ENCODE data around the gene NCKAP5L.

The NCKAP5L gene

GRCh38 chr12:49827401-49828099 is 663 bp downstream of the NCKAP5L start:
- in situ Hi-C loops (cut with MboI; ENCODE audit: low pct_unique_long_range_greater_than_20kb, low sequenced_read_pairs, unreplicated experiment): no loop called here
- TF ChIP-seq CTCF (IDR thresholded peaks at IDR 0.05; ENCODE audit: extremely low read depth, insufficient read depth, missing control alignments): no peak
- DNase-seq (ENCODE audit: low spot score): peak; percentile 70

- in situ Hi-C loops (cut with MboI; ENCODE audit: low pct_unique_long_range_greater_than_20kb, low sequenced_read_pairs, unreplicated experiment): no loop called here
- DNase-seq (ENCODE audit: low spot score): no peak
- TF ChIP-seq CTCF (IDR thresholded peaks at IDR 0.05; ENCODE audit: extremely low read depth, insufficient read depth, missing control alignments): no peak
Observed at GRCh38 chr12:49827051-49827400, 1.2 kb downstream of the NCKAP5L start.

GRCh38 chr12:49825971-49826421 is 2.2 kb downstream of the NCKAP5L start:
- in situ Hi-C loops (cut with MboI; ENCODE audit: low pct_unique_long_range_greater_than_20kb, low sequenced_read_pairs, unreplicated experiment): no loop called here
- no peak for TF ChIP-seq CTCF (IDR thresholded peaks at IDR 0.05; ENCODE audit: extremely low read depth, insufficient read depth, missing control alignments)
- no peak for DNase-seq (ENCODE audit: low spot score)

- in situ Hi-C loops (cut with MboI; ENCODE audit: low pct_unique_long_range_greater_than_20kb, low sequenced_read_pairs, unreplicated experiment): no loop called here
- DNase-seq (ENCODE audit: low spot score): no peak
- no peak for TF ChIP-seq CTCF (IDR thresholded peaks at IDR 0.05; ENCODE audit: extremely low read depth, insufficient read depth, missing control alignments)
Observed at GRCh38 chr12:49825360-49825970, 2.7 kb downstream of the NCKAP5L start.

- TF ChIP-seq CTCF (IDR thresholded peaks at IDR 0.05; ENCODE audit: extremely low read depth, insufficient read depth, missing control alignments): no peak
- in situ Hi-C loops (cut with MboI; ENCODE audit: low pct_unique_long_range_greater_than_20kb, low sequenced_read_pairs, unreplicated experiment): no loop called here
- DNase-seq (ENCODE audit: low spot score): no peak
Observed at GRCh38 chr12:49824895-49825294, 3.3 kb downstream of the NCKAP5L start.

- TF ChIP-seq CTCF (IDR thresholded peaks at IDR 0.05; ENCODE audit: extremely low read depth, insufficient read depth, missing control alignments): no peak
- DNase-seq (ENCODE audit: low spot score): no peak
- in situ Hi-C loops (cut with MboI; ENCODE audit: low pct_unique_long_range_greater_than_20kb, low sequenced_read_pairs, unreplicated experiment): no loop called here
Observed at GRCh38 chr12:49824416-49824815, 3.8 kb downstream of the NCKAP5L start.
